Upper lobe of left lung (tissue), 6 donors: ENCODE data around the gene ETV7. TPM values are rescaled to one million over a fixed set of nuclear protein-coding genes. Genes with fewer than 3 reads are reported as not detected.

Experiments used
- ATAC-seq, 2 donors: fragments of 200-7000 bp; cut with Tn5 transposase; one replicate each; pipeline ENCODE4 v1.9.1; 2022; ENCODE audit warnings: mild to moderate bottlenecking in 2 of 2, moderate library complexity in 2 of 2; ENCODE audit not compliant: low FRiP score in 2 of 2
- DNase-seq, 2 donors: peaks; one replicate each; pipeline ENCODE4 v3.0.0-alpha.2; 2019 to 2020
- H3K27ac ChIP-seq, 4 donors: fragments of 200-600 bp; sonication (generic); one replicate each; pipeline ENCODE4 v1.5.1; 2016 to 2019
- H3K27me3 ChIP-seq, 4 donors: fragments of 200-600 bp; sonication (generic); one replicate each; pipeline ENCODE4 v1.5.1; 2017 to 2019
- H3K36me3 ChIP-seq, 4 donors: fragments of 200-600 bp; sonication (generic); one replicate each; pipeline ENCODE4 v1.5.1; 2016 to 2019
- H3K4me1 ChIP-seq, 4 donors: fragments of 200-600 bp; sonication (generic); one replicate each; pipeline ENCODE4 v1.5.1; 2018 to 2019
- H3K4me3 ChIP-seq, 4 donors: fragments of 200-600 bp; sonication (generic); one replicate each; pipeline ENCODE4 v1.5.1; 2017 to 2019; ENCODE audit warnings: mild to moderate bottlenecking in 2 of 4, moderate library complexity in 1 of 4
- H3K9me3 ChIP-seq, 4 donors: fragments of 200-600 bp; sonication (generic); one replicate each; pipeline ENCODE4 v1.5.1; 2018 to 2019
- CTCF ChIP-seq, 6 experiments: fragments of 450-650 bp in 4 of 6; fragments of 200-600 bp in 2 of 6; sonication (generic) in 2 of 6; IDR thresholded peaks; one replicate each; pipeline ENCODE4 v1.5.1; 2016 to 2019; ENCODE audit warnings: antibody characterized with exemption in 6 of 6
- EP300 ChIP-seq, 4 donors: sonication (generic); formaldehyde crosslinking; IDR thresholded peaks; one replicate each; pipeline ENCODE4 v1.5.1; 2017; ENCODE audit warnings: antibody characterized with exemption in 4 of 4, control low read depth in 2 of 4
- POLR2A ChIP-seq, 4 donors: fragments of 450-650 bp; IDR thresholded peaks; one replicate each; pipeline ENCODE4 v1.5.1; 2016 to 2017; ENCODE audit warnings: antibody characterized with exemption in 4 of 4, mild to moderate bottlenecking in 2 of 4
- POLR2AphosphoS5 ChIP-seq, 2 donors: sonication (generic); formaldehyde crosslinking; IDR thresholded peaks; one replicate each; pipeline ENCODE4 v1.5.1; 2017; ENCODE audit warnings: antibody characterized with exemption in 2 of 2
- WGBS, 2 donors: methylation state at CpG; one replicate each; pipeline ENCODE4 v1.1.5; 2017 to 2018; 5-methylcytosine and 5-hydroxymethylcytosine counted together
- total RNA-seq, 6 donors: library from RNA; depleted of rRNA in 4 of 6; stranded (reverse); fragments of >200 nt in 4 of 6; gene quantifications; one replicate each; pipeline versions ENCODE4 v1.1.0 to v1.2.1, GENCODE V29; 2016 to 2021
- donor health status: DM: no; HTN: no; CAD: no; lungs with moderate emphysema.
- donor health status: DM: no; HTN: yes; CAD: no; lungs with severe emphysema.

Gene ETV7
- total RNA-seq, 6 donors from 2014 or later = 2.0 to 10.5 (median 4.2) TPM

- H3K4me3 ChIP-seq = no peak overlapping the region
- peak; percentile 87 to 93 for ATAC-seq
- peak in 1 of 2 donors; percentile 84 for DNase-seq
- H3K27me3 ChIP-seq = no peaks in the 10 kb centered on the region
- WGBS, 2 donors = 25 to 37% methylated on average over 5 to 10 of the region's 10 CpGs
- TF ChIP-seq POLR2AphosphoS5 (IDR thresholded peaks at IDR 0.05) = no peak
- TF ChIP-seq CTCF (IDR thresholded peaks at IDR 0.05) = peak; percentile 82 to 87 (median 85)
- no peak overlapping the region for H3K27ac ChIP-seq
- no peaks in the 10 kb centered on the region for H3K9me3 ChIP-seq
- peaks cover 9 to 20% (median 17%) of the 10 kb centered on the region in 4 donors for H3K4me1 ChIP-seq
- no peaks in the 10 kb centered on the region for H3K36me3 ChIP-seq
Observed at GRCh38 chr6:36360241-36361054, 27.0 kb downstream of the ETV7 start.

- peaks cover 9 to 20% (median 17%) of the 10 kb centered on the region in 4 donors for H3K4me1 ChIP-seq
- H3K36me3 ChIP-seq = no peaks in the 10 kb centered on the region
- no peaks in the 10 kb centered on the region for H3K27me3 ChIP-seq
- TF ChIP-seq POLR2AphosphoS5 (IDR thresholded peaks at IDR 0.05) (no peak), CTCF (IDR thresholded peaks at IDR 0.05) (no peak), POLR2A (IDR thresholded peaks at IDR 0.05) (no peak), EP300 (IDR thresholded peaks at IDR 0.05) (peak in 2 of 4 donors; percentile 2 to 57)
- ATAC-seq = peak in 1 of 2 donors; percentile 68
- DNase-seq = peak in 1 of 2 donors; percentile 48
- 38 to 52% methylated on average over 4 of the region's 4 CpGs for WGBS, 2 donors
- no peaks in the 10 kb centered on the region for H3K9me3 ChIP-seq
- no peak overlapping the region for H3K4me3 ChIP-seq
- peak overlapping the region in 1 of 4 donors; percentile 23 for H3K27ac ChIP-seq
Observed at GRCh38 chr6:36358226-36358915, 29.1 kb downstream of the ETV7 start.

DNA sequence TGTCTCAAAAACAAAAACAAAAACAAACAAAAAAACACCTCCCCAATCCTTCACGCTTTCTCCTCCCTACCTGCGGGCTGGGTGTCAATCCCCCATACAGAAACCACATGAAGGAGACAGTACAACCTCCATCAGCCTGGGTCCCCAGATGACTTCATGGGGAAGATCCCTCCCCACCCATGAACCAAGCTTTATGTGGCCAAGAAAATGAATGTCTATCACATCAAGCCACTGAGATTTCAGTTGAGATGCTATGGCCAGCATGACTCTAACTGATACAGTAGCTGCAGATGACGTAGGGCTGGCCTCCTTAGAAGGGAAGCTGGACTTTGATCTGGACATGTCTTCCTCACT lies 29.6 kb downstream of the ETV7 start:
- H3K27ac ChIP-seq = no peak overlapping the region
- TF ChIP-seq CTCF (IDR thresholded peaks at IDR 0.05) (no peak), POLR2AphosphoS5 (IDR thresholded peaks at IDR 0.05) (no peak)
- no peaks in the 10 kb centered on the region for H3K36me3 ChIP-seq
- H3K4me3 ChIP-seq = no peak overlapping the region
- ATAC-seq (no peak), DNase-seq (no peak)
- 80 to 90% methylated on average over 2 to 3 of the region's 3 CpGs for WGBS, 2 donors
- no peaks in the 10 kb centered on the region for H3K9me3 ChIP-seq
- H3K4me1 ChIP-seq = peaks cover 9 to 20% (median 17%) of the 10 kb centered on the region in 4 donors
- no peaks in the 10 kb centered on the region for H3K27me3 ChIP-seq

DNA sequence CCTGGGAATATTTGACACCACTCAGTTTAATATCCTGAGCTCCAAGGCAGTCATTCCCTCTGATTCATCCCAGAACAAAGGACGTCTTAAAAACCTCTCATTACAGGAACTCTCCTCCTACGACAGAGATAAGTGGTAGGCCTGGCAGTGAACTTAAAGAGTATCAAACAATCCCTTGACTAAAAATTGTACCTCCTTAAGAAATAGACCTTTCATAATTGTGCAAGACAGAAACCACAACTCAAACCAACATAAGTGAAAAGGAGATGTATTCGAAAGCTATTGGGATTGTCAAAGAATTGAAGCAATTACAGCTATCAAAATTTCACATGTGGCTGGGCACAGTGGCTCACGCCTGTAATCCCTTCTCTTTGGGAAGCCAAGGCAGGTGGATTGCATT lies 31.6 kb downstream of the ETV7 start:
- Histone ChIP-seq H3K4me1 (peaks cover 9 to 24% (median 20%) of the 10 kb centered on the region in 4 donors), H3K4me3 (no peak overlapping the region), H3K27ac (no peak overlapping the region), H3K27me3 (no peaks in the 10 kb centered on the region), H3K36me3 (no peaks in the 10 kb centered on the region), H3K9me3 (no peaks in the 10 kb centered on the region)
- TF ChIP-seq POLR2AphosphoS5 (IDR thresholded peaks at IDR 0.05) = no peak
- no peak for TF ChIP-seq CTCF (IDR thresholded peaks at IDR 0.05)
- TF ChIP-seq EP300 (IDR thresholded peaks at IDR 0.05) = no peak
- TF ChIP-seq POLR2A (IDR thresholded peaks at IDR 0.05) = no peak
- ATAC-seq (no peak), DNase-seq (no peak)
- 48 to 67% methylated on average over 4 of the region's 4 CpGs for WGBS, 2 donors
